ENCODE data around the gene TSPEAR.
"Not testable (repeated sequence)": the region's sequence is repeated elsewhere in the genome, so short reads cannot be mapped to it uniquely, and the experiment has no call there.

Gene TSPEAR

GRCh38 chr21:44684077-44684476 lies 27.3 kb downstream of the TSPEAR start:
- DNase-seq, result no peak

GRCh38 chr21:44682580-44683151 lies 28.7 kb downstream of the TSPEAR start:
- no peak for DNase-seq

GRCh38 chr21:44681861-44682579 lies 29.4 kb downstream of the TSPEAR start, which contains the start of gene KRTAP12-1:
Gene KRTAP12-1, minus strand, starts transcription at chr21:44682163. Its CDS starts 40 bp downstream, at chr21:44682123.
- DNase-seq, result no peak

- no peak for DNase-seq
Measured at GRCh38 chr21:44681152-44681551, 30.2 kb downstream of the TSPEAR start.

GRCh38 chr21:44677881-44678280 lies 33.5 kb downstream of the TSPEAR start:
- DNase-seq, result no peak

- DNase-seq, result no peak
Measured at GRCh38 chr21:44671911-44672310, 39.5 kb downstream of the TSPEAR start.

- no peak for DNase-seq
Measured at GRCh38 chr21:44670642-44671432, 40.5 kb downstream of the TSPEAR start.

- DNase-seq, result no peak
Measured at GRCh38 chr21:44667612-44668011, 43.8 kb downstream of the TSPEAR start.

- no peak for DNase-seq
Measured at GRCh38 chr21:44666401-44667320, 44.7 kb downstream of the TSPEAR start, which contains the start of gene KRTAP12-2. Gene KRTAP12-2, minus strand, starts transcription at chr21:44666927. Its CDS starts 41 bp downstream, at chr21:44666886.

- DNase-seq, result no peak
Measured at GRCh38 chr21:44664691-44665090, 46.7 kb downstream of the TSPEAR start.

GRCh38 chr21:44661567-44661966 lies 49.8 kb downstream of the TSPEAR start:
- DNase-seq, result not testable (repeated sequence)

GRCh38 chr21:44658913-44659595 lies 52.3 kb downstream of the TSPEAR start:
- DNase-seq, result no peak

- DNase-seq, result no peak
Measured at GRCh38 chr21:44658541-44658910, 52.8 kb downstream of the TSPEAR start.

GRCh38 chr21:44657635-44658540 lies 53.5 kb downstream of the TSPEAR start, which contains the start of gene KRTAP12-3:
Gene KRTAP12-3, plus strand, starts transcription at chr21:44657932. Its CDS starts 48 bp downstream, at chr21:44657980.
- DNase-seq, result no peak

GRCh38 chr21:44656868-44657267 lies 54.5 kb downstream of the TSPEAR start:
- DNase-seq, result no peak

GRCh38 chr21:44654576-44655175 lies 56.7 kb downstream of the TSPEAR start, which contains the start of gene KRTAP12-4:
Gene KRTAP12-4, minus strand, starts transcription at chr21:44654659. Its CDS starts 45 bp downstream, at chr21:44654614.
- DNase-seq, result no peak

- no peak for DNase-seq
Measured at GRCh38 chr21:44653656-44654575, 57.5 kb downstream of the TSPEAR start.

- DNase-seq, result no peak
Measured at GRCh38 chr21:44653123-44653522, 58.2 kb downstream of the TSPEAR start.

Measured in right kidney (tissue), 1 donor.